ENCODE measurements around the gene CTCF.

CTCF gene

DNA sequence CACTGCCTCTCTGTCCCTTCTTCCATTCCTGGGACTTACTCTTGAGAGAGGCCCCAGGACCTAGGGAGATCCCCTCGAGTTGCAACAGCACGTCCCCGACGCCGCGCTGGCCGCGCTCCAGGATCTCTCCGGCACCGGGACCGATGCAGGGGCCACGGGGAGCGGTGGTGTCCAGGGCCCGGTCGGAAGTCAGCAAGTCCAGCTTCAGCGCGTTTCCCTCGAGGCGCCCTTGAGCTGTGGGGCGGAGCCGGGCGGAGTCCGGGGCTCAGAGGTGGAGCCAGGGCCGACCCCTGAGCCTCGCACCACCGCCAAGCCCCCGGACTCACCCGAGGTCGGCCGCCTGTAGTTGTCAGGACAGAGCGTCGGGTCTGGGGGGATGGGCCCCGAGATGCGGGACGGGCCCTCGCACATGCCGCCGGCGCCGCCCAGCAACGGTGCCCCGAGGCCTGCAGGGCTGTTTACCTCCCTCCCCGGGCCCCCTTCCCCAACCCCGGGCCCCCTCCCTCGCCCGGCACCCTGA lies 103.8 kb downstream of the CTCF start:
- Histone ChIP-seq H3K36me3 (ENCODE audit: control insufficient read depth, insufficient read depth, low read length) (no peaks in the 10 kb centered on the region), H3K27me3 (replicated peaks; ENCODE audit: control insufficient read depth, insufficient read depth, low read length) (no peaks in the 10 kb centered on the region), H3K4me3 (replicated peaks; ENCODE audit: low read depth, low read length) (peak overlapping the region; percentile 84)
- no peak for DNase-seq (ENCODE audit: extremely low read depth, insufficient read length)
- TF ChIP-seq, protein P1, sequence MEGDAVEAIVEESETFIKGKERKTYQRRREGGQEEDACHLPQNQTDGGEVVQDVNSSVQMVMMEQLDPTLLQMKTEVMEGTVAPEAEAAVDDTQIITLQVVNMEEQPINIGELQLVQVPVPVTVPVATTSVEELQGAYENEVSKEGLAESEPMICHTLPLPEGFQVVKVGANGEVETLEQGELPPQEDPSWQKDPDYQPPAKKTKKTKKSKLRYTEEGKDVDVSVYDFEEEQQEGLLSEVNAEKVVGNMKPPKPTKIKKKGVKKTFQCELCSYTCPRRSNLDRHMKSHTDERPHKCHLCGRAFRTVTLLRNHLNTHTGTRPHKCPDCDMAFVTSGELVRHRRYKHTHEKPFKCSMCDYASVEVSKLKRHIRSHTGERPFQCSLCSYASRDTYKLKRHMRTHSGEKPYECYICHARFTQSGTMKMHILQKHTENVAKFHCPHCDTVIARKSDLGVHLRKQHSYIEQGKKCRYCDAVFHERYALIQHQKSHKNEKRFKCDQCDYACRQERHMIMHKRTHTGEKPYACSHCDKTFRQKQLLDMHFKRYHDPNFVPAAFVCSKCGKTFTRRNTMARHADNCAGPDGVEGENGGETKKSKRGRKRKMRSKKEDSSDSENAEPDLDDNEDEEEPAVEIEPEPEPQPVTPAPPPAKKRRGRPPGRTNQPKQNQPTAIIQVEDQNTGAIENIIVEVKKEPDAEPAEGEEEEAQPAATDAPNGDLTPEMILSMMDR (IDR thresholded peaks at IDR 0.05; ENCODE audit: insufficient read depth, low read length, poor library complexity, severe bottlenecking): no peak

DNA sequence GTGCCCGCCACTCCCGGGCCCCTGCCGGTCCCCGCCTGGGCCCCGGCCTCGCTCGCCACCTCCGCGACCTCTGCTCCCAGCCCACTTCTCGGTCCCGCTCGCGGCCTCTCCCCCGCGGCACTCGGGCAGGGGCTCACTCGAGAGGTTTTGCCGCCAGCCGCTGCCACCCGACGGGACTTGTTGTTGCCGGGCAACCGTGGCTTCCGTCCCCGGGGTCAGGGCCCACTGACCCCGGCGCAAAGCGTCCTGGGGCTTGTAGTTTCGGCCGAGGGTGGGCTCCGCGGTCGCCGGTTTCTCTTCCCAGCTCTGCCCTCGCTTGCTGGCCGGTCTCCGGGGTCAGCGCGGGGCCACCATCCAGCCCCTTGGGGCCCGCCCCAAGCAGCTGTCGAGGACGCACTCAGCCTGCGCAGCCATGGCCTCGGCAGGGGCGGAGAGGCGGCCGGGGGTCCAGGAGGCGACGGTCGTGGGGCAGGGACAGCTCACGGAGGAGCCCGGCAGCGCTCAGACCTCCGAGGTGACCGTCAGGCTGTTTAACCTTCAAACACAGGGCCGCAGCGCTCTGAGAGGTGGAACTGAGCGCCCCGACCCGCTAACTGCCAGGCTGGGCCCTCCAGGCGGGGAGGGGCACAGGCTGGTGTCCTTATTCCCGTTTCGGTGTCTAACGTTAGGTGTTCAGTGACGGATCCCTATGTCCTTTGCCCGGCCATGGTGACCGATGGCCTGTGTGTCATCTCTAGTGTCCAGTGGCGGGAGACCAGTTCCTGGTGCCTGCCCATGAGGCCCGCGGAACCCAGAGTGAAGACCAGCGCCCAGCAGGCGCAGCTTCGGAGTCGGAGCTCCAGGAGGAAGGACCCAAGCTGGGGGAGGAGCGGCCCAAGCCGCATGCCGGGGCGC lies 104.5 kb downstream of the CTCF start, which contains the start of the genes C16orf86 and ENKD1:
Gene C16orf86, plus strand, starts transcription at position 256 of the 894 bp plus-strand sequence. Its CDS starts 157 bp downstream, at position 413.
Gene ENKD1, minus strand, starts transcription at position 192 of the 894 bp plus-strand sequence. CDS start 308 bp downstream, outside the sequence.
- no peaks in the 10 kb centered on the region for H3K27me3 ChIP-seq (replicated peaks; ENCODE audit: control insufficient read depth, insufficient read depth, low read length)
- peak within 1 kb of the TSS; percentile 84 for H3K4me3 ChIP-seq (replicated peaks; ENCODE audit: low read depth, low read length)
- DNase-seq (ENCODE audit: extremely low read depth, insufficient read length): peak; percentile 86
- TF ChIP-seq, protein P1 (IDR thresholded peaks at IDR 0.05; ENCODE audit: insufficient read depth, low read length, poor library complexity, severe bottlenecking): no peak
- H3K36me3 ChIP-seq (ENCODE audit: control insufficient read depth, insufficient read depth, low read length): no peaks in the 10 kb centered on the region

DNA sequence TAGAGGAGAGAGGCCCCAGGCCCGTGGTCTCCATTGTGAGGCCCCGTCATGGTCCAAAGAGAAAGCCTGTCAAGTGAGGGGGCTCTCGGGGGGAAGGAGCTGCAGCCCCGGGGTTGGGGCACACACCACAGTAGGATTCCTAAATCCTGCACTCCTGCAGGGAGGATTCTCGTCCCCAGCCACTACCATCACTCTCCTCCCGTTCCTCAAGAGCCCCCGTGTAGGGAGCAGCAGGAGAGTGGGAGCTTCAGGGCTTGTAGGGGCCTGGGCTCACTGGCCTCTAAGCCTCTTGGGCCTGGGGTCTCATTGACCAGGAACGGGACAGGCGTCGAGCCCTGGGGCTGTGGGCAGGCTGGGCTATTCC lies 105.1 kb downstream of the CTCF start:
- DNase-seq (ENCODE audit: extremely low read depth, insufficient read length): no peak
- no peaks in the 10 kb centered on the region for H3K36me3 ChIP-seq (ENCODE audit: control insufficient read depth, insufficient read depth, low read length)
- TF ChIP-seq, protein P1 (IDR thresholded peaks at IDR 0.05; ENCODE audit: insufficient read depth, low read length, poor library complexity, severe bottlenecking): no peak
- no peaks in the 10 kb centered on the region for H3K27me3 ChIP-seq (replicated peaks; ENCODE audit: control insufficient read depth, insufficient read depth, low read length)
- peak overlapping the region; percentile 84 for H3K4me3 ChIP-seq (replicated peaks; ENCODE audit: low read depth, low read length)

DNA sequence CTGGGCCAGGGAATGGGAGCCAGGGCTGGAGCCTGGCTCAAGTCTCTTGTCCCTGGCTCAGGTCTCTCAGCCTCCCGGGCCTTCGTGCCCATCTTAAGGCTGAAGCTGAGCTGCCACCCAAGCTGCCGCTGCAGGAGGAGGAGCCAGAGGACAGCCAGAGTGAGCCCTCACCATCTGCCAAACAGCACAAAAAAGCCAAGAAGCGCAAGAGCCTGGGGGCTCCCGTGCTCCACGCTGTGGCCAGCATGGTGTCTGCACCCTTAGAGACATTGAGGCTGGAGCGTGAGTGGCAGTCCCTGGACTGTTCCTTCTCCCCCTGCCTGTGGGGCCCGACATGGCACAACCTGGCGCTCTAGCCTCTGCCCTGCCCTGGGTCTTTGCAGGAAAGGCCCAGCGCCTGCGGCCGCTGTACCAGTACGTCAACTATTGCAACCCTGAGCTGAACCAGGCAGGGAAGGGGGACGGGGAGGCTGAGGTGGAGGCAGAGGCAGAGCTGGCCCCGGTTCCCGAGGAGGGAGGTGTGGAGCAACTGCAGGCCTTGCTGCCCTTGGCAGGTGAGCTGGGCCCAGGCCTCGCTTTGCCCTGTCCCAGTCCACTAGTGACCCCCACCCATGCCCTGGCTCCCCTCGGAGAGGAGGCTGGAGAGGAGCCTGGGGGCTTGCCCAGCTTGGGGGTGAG lies 105.6 kb downstream of the CTCF start:
- peak; percentile 85 for DNase-seq (ENCODE audit: extremely low read depth, insufficient read length)
- Histone ChIP-seq H3K36me3 (ENCODE audit: control insufficient read depth, insufficient read depth, low read length) (no peaks in the 10 kb centered on the region), H3K4me3 (replicated peaks; ENCODE audit: low read depth, low read length) (no peak overlapping the region), H3K27me3 (replicated peaks; ENCODE audit: control insufficient read depth, insufficient read depth, low read length) (no peaks in the 10 kb centered on the region)
- TF ChIP-seq, protein P1 (IDR thresholded peaks at IDR 0.05; ENCODE audit: insufficient read depth, low read length, poor library complexity, severe bottlenecking): peak; percentile 91

- no peak for DNase-seq (ENCODE audit: extremely low read depth, insufficient read length)
- H3K4me3 ChIP-seq (replicated peaks; ENCODE audit: low read depth, low read length): no peak overlapping the region
- TF ChIP-seq, protein P1 (IDR thresholded peaks at IDR 0.05; ENCODE audit: insufficient read depth, low read length, poor library complexity, severe bottlenecking): peak; percentile 44
- no peaks in the 10 kb centered on the region for H3K27me3 ChIP-seq (replicated peaks; ENCODE audit: control insufficient read depth, insufficient read depth, low read length)
- no peaks in the 10 kb centered on the region for H3K36me3 ChIP-seq (ENCODE audit: control insufficient read depth, insufficient read depth, low read length)
These were observed 106.3 kb downstream of the CTCF start for GRCh38 chr16:67668495-67669157.
